Measurements from ENCODE around the gene ZNF26. TPM values are rescaled to one million over a fixed set of nuclear protein-coding genes. Genes with fewer than 3 reads are reported as not detected.

ZNF26 gene
- total RNA-seq, 1 donor from 2014 or later: 15.9 TPM

DNA sequence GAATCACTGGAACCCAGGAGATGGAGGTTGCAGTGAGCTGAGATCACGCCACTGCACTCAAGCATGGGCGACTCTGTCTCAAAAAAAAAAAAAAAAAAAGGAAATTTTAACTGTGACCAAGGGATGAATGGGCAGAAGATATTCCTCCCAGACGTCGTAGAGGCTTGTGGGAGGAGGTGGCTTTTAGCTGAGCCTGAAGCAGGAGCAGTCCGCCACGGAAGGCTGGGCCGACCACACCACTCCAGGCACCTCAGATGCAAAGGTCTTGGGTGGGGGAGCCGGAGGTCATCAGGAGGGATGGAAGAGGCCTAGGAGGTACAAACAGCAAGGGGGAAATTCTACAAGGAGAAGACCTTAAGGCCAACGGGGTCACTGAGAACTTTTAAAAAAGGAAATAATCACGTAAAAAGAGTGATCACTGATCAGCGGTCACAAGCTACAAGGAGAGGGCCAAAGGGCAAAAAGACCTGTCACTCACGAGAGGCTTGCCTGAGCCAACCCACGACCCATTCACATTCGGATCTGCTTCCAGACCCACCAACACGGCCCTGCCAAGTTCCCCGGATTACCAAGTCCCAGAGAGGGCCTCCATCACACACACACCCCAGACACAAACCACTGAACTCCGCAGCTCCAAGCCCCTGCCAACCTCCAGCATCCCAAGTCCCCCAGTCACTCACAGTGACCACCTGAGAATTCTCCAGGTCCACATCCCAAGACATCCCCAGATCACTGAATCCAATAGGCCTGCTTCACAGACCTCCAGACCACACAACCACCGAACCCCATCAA lies 33.6 kb upstream of the ZNF26 start:
- Mint-ChIP-seq H3K36me3 (ENCODE audit: unreplicated experiment) (peaks cover 47% of the 10 kb centered on the region), H3K4me3 (ENCODE audit: unreplicated experiment) (no peak overlapping the region), H3K27me3 (ENCODE audit: unreplicated experiment) (peaks cover 26% of the 10 kb centered on the region), H3K4me1 (ENCODE audit: low read depth, unreplicated experiment) (peaks cover 8% of the 10 kb centered on the region), H3K9me3 (ENCODE audit: unreplicated experiment) (peaks cover 55% of the 10 kb centered on the region), H3K27ac (ENCODE audit: unreplicated experiment) (no peak overlapping the region)
- TF ChIP-seq CTCF (IDR thresholded peaks at IDR 0.05; ENCODE audit: partially characterized antibody, unreplicated experiment): no peak
- DNase-seq: no peak

- Mint-ChIP-seq H3K9me3 (ENCODE audit: unreplicated experiment) (peaks cover 51% of the 10 kb centered on the region), H3K4me1 (ENCODE audit: low read depth, unreplicated experiment) (peaks cover 8% of the 10 kb centered on the region), H3K27me3 (ENCODE audit: unreplicated experiment) (peaks cover 26% of the 10 kb centered on the region), H3K36me3 (ENCODE audit: unreplicated experiment) (peaks cover 44% of the 10 kb centered on the region), H3K4me3 (ENCODE audit: unreplicated experiment) (no peak overlapping the region), H3K27ac (ENCODE audit: unreplicated experiment) (no peak overlapping the region)
- no peak for DNase-seq
- TF ChIP-seq CTCF (IDR thresholded peaks at IDR 0.05; ENCODE audit: partially characterized antibody, unreplicated experiment): no peak
Measured at GRCh38 chr12:132953163-132953425, 33.1 kb upstream of the ZNF26 start.

DNA sequence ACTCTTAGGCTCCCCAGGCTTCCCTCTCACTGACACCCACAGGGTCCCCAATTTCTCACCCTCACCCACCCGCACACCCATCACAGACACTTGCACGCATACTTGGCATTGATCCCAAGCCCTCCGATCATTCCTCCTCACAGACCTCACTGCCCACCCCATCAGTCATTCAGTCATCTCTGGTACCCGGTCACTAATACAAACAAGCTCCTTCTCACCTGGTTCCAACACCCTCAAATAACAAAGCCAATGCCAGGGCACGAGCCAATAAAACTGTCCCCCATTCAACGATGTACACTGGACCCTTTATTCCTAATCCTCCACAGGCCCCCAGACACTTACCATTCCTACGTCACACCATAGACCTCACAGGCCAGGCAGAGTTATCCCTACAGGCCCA lies 32.4 kb upstream of the ZNF26 start:
- Mint-ChIP-seq H3K9me3 (ENCODE audit: unreplicated experiment) (peaks cover 46% of the 10 kb centered on the region), H3K4me3 (ENCODE audit: unreplicated experiment) (peak overlapping the region; percentile 9)

DNA sequence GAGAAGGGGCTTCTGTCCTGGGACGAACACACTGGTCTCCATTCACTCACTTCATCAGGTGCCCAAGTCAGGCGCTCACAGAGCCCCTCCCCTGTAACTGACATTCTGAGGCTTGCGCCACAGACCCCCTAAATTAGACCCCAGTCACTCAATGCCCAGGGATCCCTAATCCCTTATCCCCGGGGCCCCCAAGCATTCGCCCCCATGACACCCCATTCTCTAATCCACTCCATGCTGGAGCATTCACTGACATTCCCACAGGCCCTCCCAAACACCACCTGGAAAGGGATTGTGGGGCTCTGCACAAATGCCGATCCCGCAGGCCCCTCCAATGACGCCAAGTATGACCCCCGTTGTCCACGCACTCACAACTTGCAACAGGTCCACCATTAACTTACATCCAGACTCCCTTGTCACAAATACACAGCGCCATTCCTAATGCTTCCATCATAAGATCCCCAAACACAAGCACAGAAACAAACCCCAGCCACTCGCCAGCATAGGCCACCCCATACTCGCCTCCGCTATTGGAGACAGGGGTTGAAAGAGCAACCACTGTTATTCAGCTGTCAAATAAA lies 31.6 kb upstream of the ZNF26 start:
- Mint-ChIP-seq H3K27me3 (ENCODE audit: unreplicated experiment) (peaks cover 26% of the 10 kb centered on the region), H3K36me3 (ENCODE audit: unreplicated experiment) (peaks cover 32% of the 10 kb centered on the region), H3K27ac (ENCODE audit: unreplicated experiment) (peak overlapping the region; percentile 90), H3K4me1 (ENCODE audit: low read depth, unreplicated experiment) (peaks cover 8% of the 10 kb centered on the region), H3K4me3 (ENCODE audit: unreplicated experiment) (peak overlapping the region; percentile 88), H3K9me3 (ENCODE audit: unreplicated experiment) (peaks cover 41% of the 10 kb centered on the region)
- no peak for DNase-seq
- TF ChIP-seq CTCF (IDR thresholded peaks at IDR 0.05; ENCODE audit: partially characterized antibody, unreplicated experiment): no peak

More for the DNA sequence above, 32.4 kb upstream of the ZNF26 start:
- Mint-ChIP-seq H3K36me3 (ENCODE audit: unreplicated experiment) (peaks cover 38% of the 10 kb centered on the region), H3K27me3 (ENCODE audit: unreplicated experiment) (peaks cover 26% of the 10 kb centered on the region), H3K27ac (ENCODE audit: unreplicated experiment) (peak overlapping the region; percentile 1), H3K4me1 (ENCODE audit: low read depth, unreplicated experiment) (peaks cover 8% of the 10 kb centered on the region)
- no peak for TF ChIP-seq CTCF (IDR thresholded peaks at IDR 0.05; ENCODE audit: partially characterized antibody, unreplicated experiment)
- DNase-seq: no peak
